Caco-2 (cell line): ENCODE results near the gene AKT1. TPM values are rescaled to one million over a fixed set of nuclear protein-coding genes. Genes with fewer than 3 reads are reported as not detected.
A peak's percentile ranks its signal among the peaks of the same experiment; 100 is the strongest.
"Not testable (repeated sequence)": the region's sequence is repeated elsewhere in the genome, so short reads cannot be mapped to it uniquely, and the experiment has no call there.

Experiments used
- BruUV-seq: library from RNA; stranded (reverse); fragments of 400-500 nt; replicated peaks from 2 replicates; lab custom pipeline; 2021; lab: Mats Ljungman, UMichigan
- CTCF ChIA-PET: fragments of 300-600 bp; sonication (Branson Sonifier 250); formaldehyde crosslinking; loops from one replicate; lab custom pipeline; 2022; ENCODE audit warnings: antibody characterized with exemption; lab: Charles Lee
- POLR2A ChIA-PET: fragments of 300-600 bp; sonication (Branson Sonifier 250); formaldehyde crosslinking; loops from one replicate; lab custom pipeline; 2022; ENCODE audit warnings: antibody characterized with exemption; lab: Charles Lee
- DNase-seq, 2 experiments: peaks; one replicate each; pipeline versions ENCODE4 v3.0.0 to v3.0.0-alpha.2; 2020 to 2022
- H3K27me3 ChIP-seq: replicated peaks from 2 replicates; pipeline ENCODE4 v1.6.0; 2011; ENCODE audit warnings: low read length; ENCODE audit not compliant: control insufficient read depth, insufficient read depth
- H3K36me3 ChIP-seq: 2 replicates; pipeline ENCODE4 v1.5.1; 2011; ENCODE audit warnings: low read length; ENCODE audit not compliant: control insufficient read depth, insufficient read depth
- H3K4me1 ChIP-seq: fragments of 250-450 bp; sonication (Bioruptor Pico); 2 replicates; pipeline ENCODE4 v1.5.1; 2020; ENCODE audit warnings: mild to moderate bottlenecking
- H3K4me3 ChIP-seq: 2 replicates; pipeline ENCODE4 v1.5.1; 2011; ENCODE audit warnings: low read depth, mild to moderate bottlenecking, control low read depth, low read length
- H3K9me3 ChIP-seq: fragments of 250-450 bp; sonication (Bioruptor Pico); 2 replicates; pipeline ENCODE4 v1.5.1; 2020; ENCODE audit warnings: mild to moderate bottlenecking, moderate library complexity
- H3K27ac Mint-ChIP-seq: one replicate; pipeline ENCODE4 v1.8.0; 2022; ENCODE audit warnings: mixed read lengths; ENCODE audit not compliant: unreplicated experiment
- H3K27me3 Mint-ChIP-seq: one replicate; pipeline ENCODE4 v1.8.0; 2022; ENCODE audit warnings: mixed read lengths; ENCODE audit not compliant: insufficient read depth, unreplicated experiment
- H3K36me3 Mint-ChIP-seq: one replicate; pipeline ENCODE4 v1.8.0; 2022; ENCODE audit warnings: mild to moderate bottlenecking, mixed read lengths; ENCODE audit not compliant: insufficient read depth, unreplicated experiment
- H3K4me1 Mint-ChIP-seq: one replicate; pipeline ENCODE4 v1.8.0; 2022; ENCODE audit warnings: low read depth, mixed read lengths; ENCODE audit not compliant: unreplicated experiment
- H3K4me3 Mint-ChIP-seq: one replicate; pipeline ENCODE4 v1.8.0; 2022; ENCODE audit warnings: mild to moderate bottlenecking, moderate library complexity, mixed read lengths; ENCODE audit not compliant: unreplicated experiment
- H3K9me3 Mint-ChIP-seq: one replicate; pipeline ENCODE4 v1.8.0; 2022; ENCODE audit warnings: mixed read lengths; ENCODE audit not compliant: unreplicated experiment
- intact Hi-C: fragments of 100-400 bp; cut with micrococcal nuclease; formaldehyde crosslinking; loops from one replicate; pipeline ENCODE4 v1.10.0; 2022; ENCODE audit not compliant: unreplicated experiment
- total RNA-seq: library from RNA; stranded (reverse); gene quantifications from 2 replicates; pipeline ENCODE4 v1.2.3, GENCODE V29; 2022
- TF ChIP-seq, protein P1 (sequence below), 2 experiments: fragments of 200-600 bp in 1 of 2; IDR thresholded peaks; 1 replicate in 1 of 2; 2 replicates in 1 of 2; pipeline versions ENCODE4 v1.5.1 to v1.8.0; 2011 to 2022; ENCODE audit warnings: antibody characterized with exemption in 1 of 2, control low read depth in 1 of 2, inconsistent platforms in 1 of 2, low read depth in 1 of 2, low read length in 1 of 2, mild to moderate bottlenecking in 1 of 2, moderate library complexity in 1 of 2; ENCODE audit not compliant: insufficient read depth in 1 of 2, severe bottlenecking in 1 of 2, unreplicated experiment in 1 of 2

The AKT1 gene
- total RNA-seq, 1 experiment from 2014 or later = 110 TPM

DNA sequence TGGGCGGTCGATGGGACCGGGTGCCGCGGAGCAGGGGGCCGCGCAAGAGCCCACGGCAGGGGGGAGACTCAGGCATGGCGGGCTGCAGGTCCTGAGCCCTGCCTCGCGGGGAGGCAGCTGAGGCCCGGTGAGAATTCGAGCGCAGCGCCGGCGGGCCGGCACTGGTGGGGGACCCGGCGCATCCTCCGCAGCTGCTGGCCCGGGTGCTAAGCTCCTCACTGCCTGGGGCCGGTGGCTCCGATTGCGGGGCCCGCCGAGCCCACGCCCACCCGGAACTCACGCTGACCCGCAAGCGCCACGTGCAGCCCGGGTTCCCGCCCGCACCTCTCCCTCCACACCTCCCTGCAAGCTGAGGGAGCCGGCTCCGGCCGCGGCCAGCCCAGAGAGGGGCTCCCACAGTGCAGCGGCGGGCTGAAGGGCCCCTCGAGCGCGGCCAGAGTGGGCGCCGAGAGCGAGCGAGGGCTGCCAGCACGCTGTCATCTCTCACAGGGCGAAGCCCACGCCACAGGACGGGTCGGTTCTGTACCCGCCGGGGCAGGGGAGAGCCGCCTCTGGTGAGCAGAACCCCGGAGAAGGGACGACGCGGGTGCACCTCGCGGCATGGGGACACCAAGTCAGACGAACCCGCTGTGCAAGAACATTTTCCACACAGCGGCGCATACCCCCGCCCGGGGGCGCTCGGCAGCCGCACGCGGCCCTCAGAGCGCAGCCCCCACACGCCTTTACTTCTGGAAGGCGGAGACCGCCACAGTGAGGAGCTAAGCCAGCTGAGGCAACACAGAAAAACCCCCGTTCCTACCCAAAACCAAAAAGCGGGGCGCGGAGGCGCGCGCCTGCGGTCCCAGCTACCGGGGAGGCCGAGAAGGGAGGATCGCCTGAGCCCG lies 43.8 kb downstream of the AKT1 start:
- ChIA-PET POLR2A (interaction anchor here (0.5 to 2.1 kb wide), 10 partner anchors 8 to 113 kb away, joined by 3 to 14 read pairs (median 6); partner anchors contain the start of gene CEP170B), CTCF (interaction anchor here (0.9 to 1.8 kb wide), 11 partner anchors 9 to 729 kb away, joined by 3 to 26 read pairs (median 4); no protein-coding TSS in a partner anchor)
- BruUV-seq = TSS peak; percentile 28
- H3K4me3 ChIP-seq = peak overlapping the region; percentile 52
- peak overlapping the region; percentile 93 for H3K27ac Mint-ChIP-seq
- intact Hi-C loops = loop anchor here (2.0 kb wide), 2 partner anchors 15 to 63 kb away; partner anchors contain the start of gene INF2
- no peak for DNase-seq
- TF ChIP-seq, protein P1, sequence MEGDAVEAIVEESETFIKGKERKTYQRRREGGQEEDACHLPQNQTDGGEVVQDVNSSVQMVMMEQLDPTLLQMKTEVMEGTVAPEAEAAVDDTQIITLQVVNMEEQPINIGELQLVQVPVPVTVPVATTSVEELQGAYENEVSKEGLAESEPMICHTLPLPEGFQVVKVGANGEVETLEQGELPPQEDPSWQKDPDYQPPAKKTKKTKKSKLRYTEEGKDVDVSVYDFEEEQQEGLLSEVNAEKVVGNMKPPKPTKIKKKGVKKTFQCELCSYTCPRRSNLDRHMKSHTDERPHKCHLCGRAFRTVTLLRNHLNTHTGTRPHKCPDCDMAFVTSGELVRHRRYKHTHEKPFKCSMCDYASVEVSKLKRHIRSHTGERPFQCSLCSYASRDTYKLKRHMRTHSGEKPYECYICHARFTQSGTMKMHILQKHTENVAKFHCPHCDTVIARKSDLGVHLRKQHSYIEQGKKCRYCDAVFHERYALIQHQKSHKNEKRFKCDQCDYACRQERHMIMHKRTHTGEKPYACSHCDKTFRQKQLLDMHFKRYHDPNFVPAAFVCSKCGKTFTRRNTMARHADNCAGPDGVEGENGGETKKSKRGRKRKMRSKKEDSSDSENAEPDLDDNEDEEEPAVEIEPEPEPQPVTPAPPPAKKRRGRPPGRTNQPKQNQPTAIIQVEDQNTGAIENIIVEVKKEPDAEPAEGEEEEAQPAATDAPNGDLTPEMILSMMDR (IDR thresholded peaks at IDR 0.05; ENCODE audit: insufficient read depth in 1 of 2, low read depth in 1 of 2, low read length in 1 of 2, severe bottlenecking in 1 of 2, unreplicated experiment in 1 of 2) = no peak
- no peaks in the 10 kb centered on the region for H3K27me3 Mint-ChIP-seq
- H3K9me3 Mint-ChIP-seq = no peaks in the 10 kb centered on the region
- peaks cover 19% of the 10 kb centered on the region for H3K4me1 Mint-ChIP-seq
- peaks cover 32% of the 10 kb centered on the region for H3K4me1 ChIP-seq
- peak overlapping the region; percentile 90 for H3K4me3 Mint-ChIP-seq
- H3K27me3 ChIP-seq = no peaks in the 10 kb centered on the region
- H3K36me3 Mint-ChIP-seq = peaks cover 38% of the 10 kb centered on the region
- no peaks in the 10 kb centered on the region for H3K9me3 ChIP-seq
- peaks cover 2% of the 10 kb centered on the region; the same call in 1 of the 2 replicates for H3K36me3 ChIP-seq

DNA sequence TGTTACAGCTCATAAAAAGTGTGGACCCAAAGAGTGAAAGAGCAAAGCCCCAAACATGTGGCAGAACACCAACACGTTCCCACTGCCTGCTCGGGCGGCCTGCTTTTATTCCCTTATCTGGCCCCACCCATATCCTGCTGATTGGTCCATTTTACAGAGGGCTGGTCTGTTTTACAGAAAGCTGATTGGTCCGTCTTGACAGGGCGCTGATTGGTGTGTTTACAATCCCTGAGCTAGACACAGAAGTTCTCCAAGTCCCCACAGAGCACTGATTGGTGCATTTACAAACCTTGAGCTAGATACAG lies 44.8 kb downstream of the AKT1 start:
- DNase-seq, H3K9me3 Mint-ChIP-seq, H3K27me3 Mint-ChIP-seq, BruUV-seq, intact Hi-C loops, H3K27me3 ChIP-seq, H3K9me3 ChIP-seq, H3K4me3 ChIP-seq, H3K27ac Mint-ChIP-seq, H3K36me3 ChIP-seq, POLR2A ChIA-PET: not testable (repeated sequence)
- Mint-ChIP-seq H3K4me3 (peak overlapping the region; percentile 37), H3K36me3 (peaks cover 28% of the 10 kb centered on the region), H3K4me1 (peaks cover 19% of the 10 kb centered on the region)
- CTCF ChIA-PET = interaction anchor here (0.5 to 1.0 kb wide), 3 partner anchors 18 to 801 kb away, joined by 4 read pairs; no protein-coding TSS in a partner anchor
- H3K4me1 ChIP-seq = peaks cover 32% of the 10 kb centered on the region

GRCh38 chr14:104750056-104750752 lies 45.3 kb downstream of the AKT1 start:
- peaks cover 32% of the 10 kb centered on the region for H3K4me1 ChIP-seq
- intact Hi-C loops = no loop called here
- Mint-ChIP-seq H3K4me3 (peak overlapping the region; percentile 37), H3K36me3 (peaks cover 27% of the 10 kb centered on the region), H3K4me1 (peaks cover 18% of the 10 kb centered on the region), H3K27me3 (no peaks in the 10 kb centered on the region), H3K9me3 (no peaks in the 10 kb centered on the region), H3K27ac (no peak overlapping the region)
- H3K27me3 ChIP-seq = no peaks in the 10 kb centered on the region
- ChIA-PET POLR2A (no interaction called here), CTCF (interaction anchor here (0.7 to 1.4 kb wide), 2 partner anchors 18 to 65 kb away, joined by 4 read pairs; no protein-coding TSS in a partner anchor)
- no peaks in the 10 kb centered on the region for H3K36me3 ChIP-seq
- TF ChIP-seq, protein P1 (IDR thresholded peaks at IDR 0.05; ENCODE audit: insufficient read depth in 1 of 2, low read depth in 1 of 2, low read length in 1 of 2, severe bottlenecking in 1 of 2, unreplicated experiment in 1 of 2) = no peak
- H3K9me3 ChIP-seq = no peaks in the 10 kb centered on the region
- BruUV-seq = no TSS peak
- no peak for DNase-seq
- no peak overlapping the region for H3K4me3 ChIP-seq
